ENCODE measurements around the gene TCN1.

Gene TCN1

DNA sequence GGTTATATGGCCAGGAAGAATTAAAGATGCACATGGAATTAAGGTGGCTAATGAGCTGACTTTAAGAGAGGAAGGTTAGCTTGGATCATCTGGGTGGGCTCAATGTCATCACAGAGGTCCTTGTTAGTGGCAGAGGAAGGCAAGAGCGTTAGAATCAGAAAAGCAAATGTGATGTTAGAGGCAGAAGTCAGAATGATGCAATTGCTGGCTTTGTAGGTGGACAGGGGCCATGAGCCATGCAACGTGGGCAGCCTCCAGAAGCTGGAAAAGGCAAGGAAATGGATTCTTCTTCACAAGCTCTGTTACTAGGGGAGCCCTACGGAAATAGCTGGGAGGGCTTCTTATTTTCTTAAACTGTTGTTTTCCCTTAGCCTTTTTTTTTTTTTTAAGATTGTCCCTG lies 18.7 kb downstream of the TCN1 start:
- TF ChIP-seq CTCF (IDR thresholded peaks at IDR 0.05; ENCODE audit: control extremely low read depth, extremely low read depth, low read depth, missing control alignments), result no peak
- ChIA-PET POLR2A (no interaction called here), CTCF (no interaction called here)
- no peak for DNase-seq (ENCODE audit: extremely low spot score)

- DNase-seq (ENCODE audit: extremely low spot score), result no peak
- POLR2A ChIA-PET, result no interaction called here
- TF ChIP-seq CTCF (IDR thresholded peaks at IDR 0.05; ENCODE audit: control extremely low read depth, extremely low read depth, low read depth, missing control alignments), result no peak
- CTCF ChIA-PET, result interaction anchor here (1.0 kb wide), 1 partner anchor 18 kb away, joined by 3 read pairs; no protein-coding TSS in a partner anchor
Observed at GRCh38 chr11:59846556-59846955, 19.7 kb downstream of the TCN1 start.

GRCh38 chr11:59845399-59845798 lies 20.9 kb downstream of the TCN1 start, which contains the start of gene CBLIF:
Gene CBLIF, minus strand, starts transcription at chr11:59845499. Its CDS starts 46 bp downstream, at chr11:59845453.
- no peak for DNase-seq (ENCODE audit: extremely low spot score)
- TF ChIP-seq CTCF (IDR thresholded peaks at IDR 0.05; ENCODE audit: control extremely low read depth, extremely low read depth, low read depth, missing control alignments), result no peak
- ChIA-PET POLR2A (no interaction called here), CTCF (interaction anchor here (1.0 kb wide), 1 partner anchor 20 kb away, joined by 3 read pairs; no protein-coding TSS in a partner anchor)

GRCh38 chr11:59842316-59842715 lies 24.0 kb downstream of the TCN1 start:
- no peak for DNase-seq (ENCODE audit: extremely low spot score)
- no peak for TF ChIP-seq CTCF (IDR thresholded peaks at IDR 0.05; ENCODE audit: control extremely low read depth, extremely low read depth, low read depth, missing control alignments)

DNA sequence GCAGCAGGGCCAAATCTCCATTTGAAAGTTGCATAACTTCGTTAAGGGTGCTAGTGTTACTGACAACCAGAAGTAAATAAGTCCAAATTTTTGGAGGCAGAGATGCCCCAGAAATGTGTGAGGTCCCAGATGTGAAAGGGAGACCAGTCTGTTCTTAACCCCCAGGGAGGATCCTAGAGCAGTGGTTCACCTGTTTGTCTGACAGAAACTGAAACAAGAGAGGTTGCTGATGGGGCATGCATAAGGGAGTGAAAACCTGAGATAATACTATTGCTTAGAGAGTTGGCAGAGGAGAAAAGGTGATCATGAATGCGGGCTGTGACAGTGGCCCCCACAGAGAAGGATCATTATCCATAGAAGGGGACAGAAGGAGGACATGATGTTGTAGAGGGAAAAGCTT lies 24.8 kb downstream of the TCN1 start:
- CTCF ChIA-PET, result no interaction called here
- TF ChIP-seq CTCF (IDR thresholded peaks at IDR 0.05; ENCODE audit: control extremely low read depth, extremely low read depth, low read depth, missing control alignments), result no peak

More at GRCh38 chr11:59842316-59842715, 24.0 kb downstream of the TCN1 start:
- CTCF ChIA-PET, result no interaction called here
- POLR2A ChIA-PET, result no interaction called here

DNA sequence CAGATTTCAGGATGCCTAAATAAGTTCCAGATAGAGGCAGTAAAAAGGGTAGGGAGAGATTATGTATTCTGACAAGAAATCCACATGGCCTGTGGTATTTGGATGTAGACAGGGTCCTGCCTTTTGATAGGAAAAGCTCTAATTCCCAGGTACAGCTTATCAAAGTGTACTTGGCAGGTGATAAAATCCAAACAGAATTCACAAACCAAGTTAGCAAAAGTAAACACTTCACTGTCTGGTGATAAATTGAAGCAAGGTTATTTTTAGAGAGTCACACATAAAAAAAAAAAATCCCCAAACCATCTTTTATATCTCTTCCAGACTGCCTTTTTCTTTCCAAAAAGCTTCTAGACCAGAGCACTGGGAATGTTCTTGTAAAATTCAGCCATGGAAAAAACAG lies 26.7 kb downstream of the TCN1 start:
- DNase-seq (ENCODE audit: extremely low spot score), result no peak
- CTCF ChIA-PET, result no interaction called here
- POLR2A ChIA-PET, result no interaction called here
- TF ChIP-seq CTCF (IDR thresholded peaks at IDR 0.05; ENCODE audit: control extremely low read depth, extremely low read depth, low read depth, missing control alignments), result no peak

More for the DNA sequence above, 24.8 kb downstream of the TCN1 start:
- no peak for DNase-seq (ENCODE audit: extremely low spot score)
- POLR2A ChIA-PET, result no interaction called here

DNA sequence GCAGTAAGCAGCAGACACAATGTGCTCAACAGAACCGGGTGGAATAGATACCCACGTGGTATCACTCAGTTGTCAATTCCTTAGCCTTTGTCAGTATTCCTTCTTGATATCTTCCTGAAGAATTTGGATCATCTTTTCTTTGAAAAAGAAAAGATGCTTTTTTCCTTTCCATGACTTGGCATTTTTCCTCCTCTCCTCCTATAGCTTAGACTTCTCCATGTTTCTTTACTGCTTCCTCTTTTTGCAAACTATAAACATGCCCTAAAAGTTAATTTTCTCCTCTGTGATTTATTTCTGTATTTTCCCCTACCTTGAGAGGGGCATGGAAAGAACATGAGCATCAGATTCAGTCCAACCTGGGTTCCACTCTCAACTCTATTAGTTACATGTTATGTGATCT lies 32.7 kb downstream of the TCN1 start:
- no peak for TF ChIP-seq CTCF (IDR thresholded peaks at IDR 0.05; ENCODE audit: control extremely low read depth, extremely low read depth, low read depth, missing control alignments)
- no peak for DNase-seq (ENCODE audit: extremely low spot score)
- ChIA-PET CTCF (interaction anchor here (1.2 kb wide), 1 partner anchor 11 kb away, joined by 3 read pairs; no protein-coding TSS in a partner anchor), POLR2A (no interaction called here)
